ENCODE data around the gene HIPK2. TPM values are rescaled to one million over a fixed set of nuclear protein-coding genes. Genes with fewer than 3 reads are reported as not detected.

The HIPK2 gene
- total and polyA plus RNA-seq, 3 experiments from 2014 or later: 1.7 to 22.7 (median 21.2) TPM

GRCh38 chr7:139580435-139580834 is 197.4 kb downstream of the HIPK2 start:
- Histone ChIP-seq H3K36me3 (ENCODE audit: insufficient read depth, low read length) (peaks cover 18% of the 10 kb centered on the region), H3K4me1 (ENCODE audit: insufficient read depth, low read length) (no peaks in the 10 kb centered on the region), H3K4me3 (ENCODE audit: low read length) (no peak overlapping the region), H3K27ac (ENCODE audit: low read depth, low read length) (no peak overlapping the region), H3K9me3 (ENCODE audit: low read length) (no peaks in the 10 kb centered on the region), H3K27me3 (ENCODE audit: insufficient read depth, low read length, poor library complexity, severe bottlenecking) (no peaks in the 10 kb centered on the region)
- Mint-ChIP-seq H3K27me3 (no peaks in the 10 kb centered on the region), H3K4me1 (peaks cover 3 to 6% (median 5%) of the 10 kb centered on the region in 3 donors), H3K4me3 (no peak overlapping the region), H3K27ac (no peak overlapping the region), H3K9me3 (no peaks in the 10 kb centered on the region), H3K36me3 (peaks cover 0 to 69% (median 14%) of the 10 kb centered on the region in 3 donors)
- POLR2A ChIA-PET: no interaction called here
- CTCF ChIA-PET: interaction anchor here (2.4 kb wide), 1 partner anchor 21 kb away, joined by 7 read pairs; no protein-coding TSS in a partner anchor
- DNase-seq: no peak

- peaks cover 13% of the 10 kb centered on the region for H3K36me3 ChIP-seq (ENCODE audit: insufficient read depth, low read length)
Observed at GRCh38 chr7:139576179-139576973, 201.4 kb downstream of the HIPK2 start.

GRCh38 chr7:139575338-139575680 is 202.5 kb downstream of the HIPK2 start:
- H3K27ac ChIP-seq (ENCODE audit: low read depth, low read length): no peak overlapping the region
- Mint-ChIP-seq H3K36me3 (peaks cover 0 to 67% (median 15%) of the 10 kb centered on the region in 3 donors), H3K4me3 (no peak overlapping the region), H3K4me1 (no peaks in the 10 kb centered on the region), H3K27ac (peak overlapping the region in 2 of 8 donors; percentile 64 to 74), H3K9me3 (no peaks in the 10 kb centered on the region), H3K27me3 (peaks cover 0 to 1% of the 10 kb centered on the region in 2 donors)
- ChIA-PET POLR2A (no interaction called here), CTCF (interaction anchor here (1.8 kb wide), 1 partner anchor 46 kb away, joined by 3 read pairs; no protein-coding TSS in a partner anchor)
- peaks cover 9% of the 10 kb centered on the region for H3K36me3 ChIP-seq (ENCODE audit: insufficient read depth, low read length)
- H3K27me3 ChIP-seq (ENCODE audit: insufficient read depth, low read length, poor library complexity, severe bottlenecking): no peaks in the 10 kb centered on the region
- H3K4me1 ChIP-seq (ENCODE audit: insufficient read depth, low read length): no peaks in the 10 kb centered on the region
- H3K9me3 ChIP-seq (ENCODE audit: low read length): no peaks in the 10 kb centered on the region
- DNase-seq: no peak
- H3K4me3 ChIP-seq (ENCODE audit: low read length): no peak overlapping the region

More at GRCh38 chr7:139576179-139576973, 201.4 kb downstream of the HIPK2 start:
- DNase-seq: no peak
- no peak overlapping the region for H3K4me3 Mint-ChIP-seq
- ChIA-PET POLR2A (no interaction called here), CTCF (interaction anchor here (1.8 kb wide), 1 partner anchor 45 kb away, joined by 3 read pairs; no protein-coding TSS in a partner anchor)
- H3K27me3 Mint-ChIP-seq: peaks cover 0 to 1% of the 10 kb centered on the region in 2 donors
- Histone ChIP-seq H3K4me1 (ENCODE audit: insufficient read depth, low read length) (no peaks in the 10 kb centered on the region), H3K9me3 (ENCODE audit: low read length) (no peaks in the 10 kb centered on the region), H3K27ac (ENCODE audit: low read depth, low read length) (no peak overlapping the region), H3K27me3 (ENCODE audit: insufficient read depth, low read length, poor library complexity, severe bottlenecking) (no peaks in the 10 kb centered on the region), H3K4me3 (ENCODE audit: low read length) (no peak overlapping the region)
- no peak overlapping the region for H3K27ac Mint-ChIP-seq
- no peaks in the 10 kb centered on the region for H3K9me3 Mint-ChIP-seq
- peaks cover 0 to 68% (median 14%) of the 10 kb centered on the region in 3 donors for H3K36me3 Mint-ChIP-seq
- no peaks in the 10 kb centered on the region for H3K4me1 Mint-ChIP-seq

GRCh38 chr7:139574618-139575337 is 203.0 kb downstream of the HIPK2 start:
- no peaks in the 10 kb centered on the region for H3K4me1 Mint-ChIP-seq
- H3K27ac Mint-ChIP-seq: peak overlapping the region in 2 of 8 donors; percentile 64 to 74
- no peaks in the 10 kb centered on the region for H3K9me3 ChIP-seq (ENCODE audit: low read length)
- H3K27me3 ChIP-seq (ENCODE audit: insufficient read depth, low read length, poor library complexity, severe bottlenecking): no peaks in the 10 kb centered on the region
- H3K36me3 ChIP-seq (ENCODE audit: insufficient read depth, low read length): peaks cover 9% of the 10 kb centered on the region
- no peak overlapping the region for H3K27ac ChIP-seq (ENCODE audit: low read depth, low read length)
- CTCF ChIA-PET: no interaction called here
- H3K9me3 Mint-ChIP-seq: no peaks in the 10 kb centered on the region
- peaks cover 0 to 62% (median 12%) of the 10 kb centered on the region in 3 donors for H3K36me3 Mint-ChIP-seq
- POLR2A ChIA-PET: no interaction called here
- no peak overlapping the region for H3K4me3 Mint-ChIP-seq
- no peak overlapping the region for H3K4me3 ChIP-seq (ENCODE audit: low read length)
- H3K4me1 ChIP-seq (ENCODE audit: insufficient read depth, low read length): no peaks in the 10 kb centered on the region
- peaks cover 0 to 1% of the 10 kb centered on the region in 2 donors for H3K27me3 Mint-ChIP-seq
- DNase-seq: no peak

- H3K9me3 Mint-ChIP-seq: no peaks in the 10 kb centered on the region
- no peak for DNase-seq
- H3K4me3 Mint-ChIP-seq: no peak overlapping the region
- ChIA-PET CTCF (no interaction called here), POLR2A (no interaction called here)
- H3K36me3 Mint-ChIP-seq: peaks cover 0 to 59% (median 9%) of the 10 kb centered on the region in 3 donors
- peaks cover 0 to 1% of the 10 kb centered on the region in 2 donors for H3K27me3 Mint-ChIP-seq
- H3K4me1 Mint-ChIP-seq: no peaks in the 10 kb centered on the region
- H3K4me1 ChIP-seq (ENCODE audit: insufficient read depth, low read length): no peaks in the 10 kb centered on the region
- H3K4me3 ChIP-seq (ENCODE audit: low read length): no peak overlapping the region
- H3K36me3 ChIP-seq (ENCODE audit: insufficient read depth, low read length): peaks cover 9% of the 10 kb centered on the region
- H3K27me3 ChIP-seq (ENCODE audit: insufficient read depth, low read length, poor library complexity, severe bottlenecking): no peaks in the 10 kb centered on the region
- H3K9me3 ChIP-seq (ENCODE audit: low read length): no peaks in the 10 kb centered on the region
- no peak overlapping the region for H3K27ac ChIP-seq (ENCODE audit: low read depth, low read length)
- no peak overlapping the region for H3K27ac Mint-ChIP-seq
Observed at GRCh38 chr7:139573871-139574270, 203.9 kb downstream of the HIPK2 start.

- Histone ChIP-seq H3K36me3 (ENCODE audit: insufficient read depth, low read length) (peaks cover 9% of the 10 kb centered on the region), H3K4me3 (ENCODE audit: low read length) (no peak overlapping the region), H3K9me3 (ENCODE audit: low read length) (no peaks in the 10 kb centered on the region), H3K4me1 (ENCODE audit: insufficient read depth, low read length) (no peaks in the 10 kb centered on the region), H3K27me3 (ENCODE audit: insufficient read depth, low read length, poor library complexity, severe bottlenecking) (no peaks in the 10 kb centered on the region), H3K27ac (ENCODE audit: low read depth, low read length) (no peak overlapping the region)
- Mint-ChIP-seq H3K36me3 (peaks cover 0 to 56% (median 8%) of the 10 kb centered on the region in 3 donors), H3K4me3 (no peak overlapping the region), H3K4me1 (peaks cover 0 to 1% (median 0%) of the 10 kb centered on the region in 3 donors), H3K27ac (no peak overlapping the region), H3K9me3 (no peaks in the 10 kb centered on the region), H3K27me3 (peaks cover 0 to 1% of the 10 kb centered on the region in 2 donors)
- ChIA-PET CTCF (no interaction called here), POLR2A (no interaction called here)
- no peak for DNase-seq
Observed at GRCh38 chr7:139572704-139573385, 205.0 kb downstream of the HIPK2 start.

- H3K27ac Mint-ChIP-seq: no peak overlapping the region
- peaks cover 9% of the 10 kb centered on the region for H3K36me3 ChIP-seq (ENCODE audit: insufficient read depth, low read length)
- DNase-seq: no peak
- CTCF ChIA-PET: no interaction called here
- H3K36me3 Mint-ChIP-seq: peaks cover 0 to 53% (median 6%) of the 10 kb centered on the region in 3 donors
- no peaks in the 10 kb centered on the region for H3K4me1 ChIP-seq (ENCODE audit: insufficient read depth, low read length)
- no peaks in the 10 kb centered on the region for H3K27me3 ChIP-seq (ENCODE audit: insufficient read depth, low read length, poor library complexity, severe bottlenecking)
- no peaks in the 10 kb centered on the region for H3K9me3 ChIP-seq (ENCODE audit: low read length)
- POLR2A ChIA-PET: no interaction called here
- no peak overlapping the region for H3K27ac ChIP-seq (ENCODE audit: low read depth, low read length)
- H3K4me3 ChIP-seq (ENCODE audit: low read length): no peak overlapping the region
- H3K4me1 Mint-ChIP-seq: peaks cover 0 to 1% (median 1%) of the 10 kb centered on the region in 3 donors
- no peak overlapping the region for H3K4me3 Mint-ChIP-seq
- no peaks in the 10 kb centered on the region for H3K9me3 Mint-ChIP-seq
- peaks cover 0 to 1% of the 10 kb centered on the region in 2 donors for H3K27me3 Mint-ChIP-seq
Observed at GRCh38 chr7:139572071-139572470, 205.7 kb downstream of the HIPK2 start.

- H3K36me3 Mint-ChIP-seq: peaks cover 0 to 51% (median 5%) of the 10 kb centered on the region in 3 donors
Observed at GRCh38 chr7:139571651-139572050, 206.1 kb downstream of the HIPK2 start.

More at GRCh38 chr7:139571651-139572050, 206.1 kb downstream of the HIPK2 start:
- Histone ChIP-seq H3K27ac (ENCODE audit: low read depth, low read length) (no peak overlapping the region), H3K4me3 (ENCODE audit: low read length) (no peak overlapping the region), H3K36me3 (ENCODE audit: insufficient read depth, low read length) (peaks cover 9% of the 10 kb centered on the region), H3K9me3 (ENCODE audit: low read length) (no peaks in the 10 kb centered on the region), H3K27me3 (ENCODE audit: insufficient read depth, low read length, poor library complexity, severe bottlenecking) (no peaks in the 10 kb centered on the region), H3K4me1 (ENCODE audit: insufficient read depth, low read length) (no peaks in the 10 kb centered on the region)
- peaks cover 0 to 3% (median 1%) of the 10 kb centered on the region in 3 donors for H3K4me1 Mint-ChIP-seq
- ChIA-PET CTCF (no interaction called here), POLR2A (no interaction called here)
- DNase-seq: no peak
- H3K27ac Mint-ChIP-seq: no peak overlapping the region
- peaks cover 0 to 1% of the 10 kb centered on the region in 2 donors for H3K27me3 Mint-ChIP-seq
- H3K4me3 Mint-ChIP-seq: no peak overlapping the region
- H3K9me3 Mint-ChIP-seq: no peaks in the 10 kb centered on the region
